ENCODE data around the gene GALNT17.
A peak's percentile ranks its signal among the peaks of the same experiment; 100 is the strongest.
"Not testable (repeated sequence)": the region's sequence is repeated elsewhere in the genome, so short reads cannot be mapped to it uniquely, and the experiment has no call there.

Gene GALNT17

GRCh38 chr7:71708710-71709109, 576.8 kb downstream of the GALNT17 start:
- DNase-seq: no peak

GRCh38 chr7:71710442-71710841, 578.5 kb downstream of the GALNT17 start:
- no peak for DNase-seq

- no peak for DNase-seq
These were observed 580.8 kb downstream of the GALNT17 start for GRCh38 chr7:71712653-71713180.

- DNase-seq: no peak
These were observed 584.7 kb downstream of the GALNT17 start for GRCh38 chr7:71716690-71717089.

- no peak for DNase-seq
These were observed 586.6 kb downstream of the GALNT17 start for GRCh38 chr7:71718563-71718962.

GRCh38 chr7:71721742-71722141, 589.8 kb downstream of the GALNT17 start:
- DNase-seq: no peak

- DNase-seq: no peak
These were observed 591.9 kb downstream of the GALNT17 start for GRCh38 chr7:71723859-71724258.

GRCh38 chr7:71727347-71727746, 595.4 kb downstream of the GALNT17 start:
- DNase-seq: no peak

GRCh38 chr7:71731740-71732139, 599.8 kb downstream of the GALNT17 start:
- DNase-seq: no peak

GRCh38 chr7:71733107-71733870, 601.3 kb downstream of the GALNT17 start:
- DNase-seq: peak; percentile 12 to 56

- DNase-seq: peak; percentile 6 to 28
These were observed 604.1 kb downstream of the GALNT17 start for GRCh38 chr7:71735961-71736556.

- DNase-seq: not testable (repeated sequence)
These were observed 606.1 kb downstream of the GALNT17 start for GRCh38 chr7:71737931-71738540.

GRCh38 chr7:71739520-71740173, 607.7 kb downstream of the GALNT17 start:
- no peak for DNase-seq

- DNase-seq: no peak
These were observed 608.2 kb downstream of the GALNT17 start for GRCh38 chr7:71740174-71740560.

- no peak for DNase-seq
These were observed 614.1 kb downstream of the GALNT17 start for GRCh38 chr7:71746006-71746405.

- no peak for DNase-seq
These were observed 618.3 kb downstream of the GALNT17 start for GRCh38 chr7:71750290-71750689.

- peak in 1 of 2 experiments; percentile 25 for DNase-seq
These were observed 620.4 kb downstream of the GALNT17 start for GRCh38 chr7:71752171-71752935.

- no peak for DNase-seq
These were observed 621.3 kb downstream of the GALNT17 start for GRCh38 chr7:71753236-71753635.

GRCh38 chr7:71753956-71754664, 622.2 kb downstream of the GALNT17 start:
- no peak for DNase-seq

- DNase-seq: no peak
These were observed 622.9 kb downstream of the GALNT17 start for GRCh38 chr7:71754828-71755227.

- DNase-seq: no peak
These were observed 629.4 kb downstream of the GALNT17 start for GRCh38 chr7:71761336-71761735.
